Measurements from ENCODE around the gene ZNF322.

- TF ChIP-seq CTCF (IDR thresholded peaks at IDR 0.05; ENCODE audit: low read depth, low read length) (no peak), EZH2phosphoT487 (IDR thresholded peaks at IDR 0.05; ENCODE audit: low read depth) (no peak)
These were observed at the start of gene ZNF322 for GRCh38 chr6:26659042-26659999.
